HCT116 (cell line): ENCODE data around the gene AP1B1. TPM values are rescaled to one million over a fixed set of nuclear protein-coding genes. Genes with fewer than 3 reads are reported as not detected.

ENCODE experiments used
- ATAC-seq: fragments of 200-7000 bp; cut with Tn5 transposase; 2 replicates; pipeline ENCODE4 v1.9.1; 2020; ENCODE audit warnings: mild to moderate bottlenecking, moderate library complexity
- BruUV-seq: library from RNA; stranded (reverse); fragments of 400-500 nt; replicated peaks from 2 replicates; lab custom pipeline; 2021; lab: Mats Ljungman, UMichigan
- CTCF ChIA-PET: fragments of 300-600 bp; sonication (Branson Sonifier 250); formaldehyde crosslinking; loops from one replicate; lab custom pipeline; 2021; ENCODE audit warnings: antibody characterized with exemption; lab: Charles Lee
- POLR2A ChIA-PET: fragments of 300-600, 350-600 bp; sonication (Branson Sonifier 250); formaldehyde crosslinking; loops from one replicate; lab custom pipeline; 2021; ENCODE audit warnings: antibody characterized with exemption; lab: Charles Lee
- RAD21 ChIA-PET, 2 experiments: fragments of 300-600 bp; sonication (Branson Sonifier 250); formaldehyde crosslinking; loops; one replicate each; lab custom pipeline; 2023; ENCODE audit warnings: low total read pairs in 2 of 2; ENCODE audit not compliant: uncharacterized antibody in 2 of 2, unreplicated experiment in 2 of 2, low non-redundant PET in 1 of 2; lab: Charles Lee
- DNase-seq: peaks from one replicate; pipeline ENCODE4 v3.0.0-alpha.2; 2010; ENCODE audit warnings: low read depth, low spot score
- H2AFZ ChIP-seq: fragments of 200-600 bp; shearing (Covaris generic), sonication (generic); 2 replicates; pipeline ENCODE4 v1.6.1; 2017; ENCODE audit warnings: low read depth, mixed run types, mixed read lengths, antibody characterized with exemption, low read length; ENCODE audit not compliant: poor library complexity, severe bottlenecking
- H3K27ac ChIP-seq: 2 replicates; pipeline ENCODE4 v1.5.1; 2012; ENCODE audit warnings: low read depth, low read length
- H3K27me3 ChIP-seq: fragments of 200-600 bp; sonication (generic); 2 replicates; pipeline ENCODE4 v1.6.1; 2016; ENCODE audit warnings: mixed run types, low read length, mixed read lengths; ENCODE audit not compliant: insufficient read depth
- H3K36me3 ChIP-seq, 2 experiments: fragments of 200-500 bp in 1 of 2; fragments of 200-600 bp in 1 of 2; sonication (Bioruptor generic) in 1 of 2; sonication (generic) in 1 of 2; 2 replicates each; pipeline versions ENCODE4 v1.5.1 to v1.6.1; 2014 to 2016; ENCODE audit warnings: low read length in 2 of 2, inconsistent platforms in 1 of 2, mixed read lengths in 1 of 2, mixed run types in 1 of 2; ENCODE audit not compliant: insufficient read depth in 2 of 2, control insufficient read depth in 1 of 2
- H3K4me1 ChIP-seq, 2 experiments: fragments of 200-600 bp in 1 of 2; sonication (generic) in 1 of 2; 2 replicates each; pipeline versions ENCODE4 v1.5.1 to v1.6.1; 2012 to 2017; ENCODE audit warnings: low read length in 2 of 2, inconsistent platforms in 1 of 2, mild to moderate bottlenecking in 1 of 2, mixed read lengths in 1 of 2, mixed run types in 1 of 2, moderate library complexity in 1 of 2; ENCODE audit not compliant: insufficient read depth in 2 of 2, control insufficient read depth in 1 of 2
- H3K4me2 ChIP-seq: fragments of 200-600 bp; sonication (generic); 2 replicates; pipeline ENCODE4 v1.6.1; 2017; ENCODE audit warnings: mixed run types, low read length, mixed read lengths
- H3K4me3 ChIP-seq, 2 experiments: fragments of 200-600 bp in 1 of 2; sonication (generic) in 1 of 2; replicated peaks in 1 of 2; 2 replicates each; pipeline ENCODE4 v1.5.1; 2011 to 2016; ENCODE audit warnings: low read length in 2 of 2, control low read depth in 1 of 2, low read depth in 1 of 2, mild to moderate bottlenecking in 1 of 2, mixed read lengths in 1 of 2, mixed run types in 1 of 2
- H3K79me2 ChIP-seq: fragments of 200-600 bp; sonication (generic); 2 replicates; pipeline ENCODE4 v1.6.1; 2017; ENCODE audit warnings: mild to moderate bottlenecking, mixed run types, low read length, moderate library complexity, mixed read lengths; ENCODE audit not compliant: insufficient read depth
- H3K9ac ChIP-seq: fragments of 200-600 bp; sonication (generic); 2 replicates; pipeline ENCODE4 v1.6.1; 2016; ENCODE audit warnings: low read length, mixed read lengths
- H3K9me2 ChIP-seq: fragments of 200-600 bp; sonication (generic), shearing (Covaris generic); 2 replicates; pipeline ENCODE4 v1.6.1; 2017; ENCODE audit warnings: mixed run types, mild to moderate bottlenecking, moderate library complexity; ENCODE audit not compliant: insufficient read depth
- H3K9me3 ChIP-seq, 2 experiments: fragments of 200-500 bp in 1 of 2; fragments of 200-600 bp in 1 of 2; sonication (Bioruptor generic) in 1 of 2; sonication (generic) in 1 of 2; 2 replicates each; pipeline ENCODE4 v1.6.1; 2014 to 2017; ENCODE audit warnings: low read length in 2 of 2, mixed read lengths in 2 of 2, inconsistent platforms in 1 of 2, low read depth in 1 of 2, mild to moderate bottlenecking in 1 of 2, mixed run types in 1 of 2, moderate library complexity in 1 of 2; ENCODE audit not compliant: control insufficient read depth in 1 of 2, insufficient read depth in 1 of 2
- H4K20me1 ChIP-seq: fragments of 200-600 bp; sonication (generic), shearing (Covaris generic); 2 replicates; pipeline ENCODE4 v1.6.1; 2017; ENCODE audit warnings: mixed run types, mild to moderate bottlenecking, moderate library complexity; ENCODE audit not compliant: insufficient read depth
- ATF3 ChIP-seq: IDR thresholded peaks from 2 replicates; pipeline ENCODE4 v1.6.1; 2012
- CBX3 ChIP-seq: IDR thresholded peaks from 2 replicates; pipeline ENCODE4 v1.6.1; 2012; ENCODE audit warnings: low read depth
- CEBPB ChIP-seq: IDR thresholded peaks from 2 replicates; pipeline ENCODE4 v1.6.1; 2012; ENCODE audit warnings: low read depth
- EZH2 ChIP-seq: fragments of 200-600 bp; sonication (generic); IDR thresholded peaks from 2 replicates; pipeline ENCODE4 v1.6.1; 2017; ENCODE audit warnings: antibody characterized with exemption, mixed run types
- MAX ChIP-seq: IDR thresholded peaks from 2 replicates; pipeline ENCODE4 v1.6.1; 2012
- POLR2A ChIP-seq: IDR thresholded peaks from 2 replicates; pipeline ENCODE4 v1.7.0; 2011; ENCODE audit warnings: borderline replicate concordance; ENCODE audit not compliant: insufficient read depth, insufficient read length; ENCODE audit errors: extremely low read depth
- SP1 ChIP-seq: IDR thresholded peaks from 2 replicates; pipeline ENCODE4 v1.6.1; 2012; ENCODE audit warnings: low read depth
- YY1 ChIP-seq: IDR thresholded peaks from 2 replicates; pipeline ENCODE4 v1.6.1; 2011; ENCODE audit warnings: low read length, low read depth, moderate library complexity, mild to moderate bottlenecking; ENCODE audit not compliant: insufficient replicate concordance; ENCODE audit errors: extremely low read depth
- intact Hi-C: fragments of 100-400 bp; cut with micrococcal nuclease; formaldehyde crosslinking; loops from 2 replicates; pipeline ENCODE4 v1.10.0; 2022
- total RNA-seq: library from RNA; stranded (reverse); gene quantifications from one replicate; pipeline ENCODE4 v1.2.1, GENCODE V29; 2021; ENCODE audit not compliant: unreplicated experiment

The AP1B1 gene
- total RNA-seq, 1 experiment from 2014 or later: 60.4 TPM

GRCh38 chr22:29305836-29306174 lies 82.6 kb downstream of the AP1B1 start:
- no TSS peak for BruUV-seq
- POLR2A ChIA-PET: no interaction called here
- peak overlapping the region; percentile 96 for H3K4me2 ChIP-seq
- H3K36me3 ChIP-seq: no peaks in the 10 kb centered on the region
- H3K27ac ChIP-seq: peak overlapping the region; percentile 81
- intact Hi-C loops: loop anchor here (1.0 kb wide), 1 partner anchor 53 kb away; no protein-coding TSS in a partner anchor
- H3K27me3 ChIP-seq: no peaks in the 10 kb centered on the region
- peaks cover 7% of the 10 kb centered on the region; the same call in 1 of the 2 replicates for H3K79me2 ChIP-seq
- peak overlapping the region; percentile 74 to 84 for H3K4me3 ChIP-seq
- no peaks in the 10 kb centered on the region for H3K9me3 ChIP-seq
- peak overlapping the region; percentile 73 for H3K9ac ChIP-seq
- H4K20me1 ChIP-seq: peaks cover 7% of the 10 kb centered on the region; the same call in 1 of the 2 replicates
- peak; percentile 27 for ATAC-seq
- RAD21 ChIA-PET: no interaction called here
- H3K4me1 ChIP-seq: peaks cover 44 to 58% of the 10 kb centered on the region in 2 experiments
- H2AFZ ChIP-seq: peak overlapping the region; percentile 58
- DNase-seq: no peak
- CTCF ChIA-PET: interaction anchor here (1.1 kb wide), 1 partner anchor 14 kb away, joined by 3 read pairs; no protein-coding TSS in a partner anchor
- no peak for TF ChIP-seq EZH2
- TF ChIP-seq ATF3: no peak
- TF ChIP-seq SP1: no peak
- TF ChIP-seq POLR2A: no peak
- TF ChIP-seq MAX: no peak
- TF ChIP-seq CEBPB: no peak
- no peak for TF ChIP-seq YY1
- TF ChIP-seq CBX3: no peak
- no peaks in the 10 kb centered on the region for H3K9me2 ChIP-seq
